Activated CD4-positive, alpha-beta T cell treated with anti-CD3 and anti-CD28 coated beads, Interleukin-2, Interleukin-6, amounts not matched to agents 100 ng/mL and 50 ng/mL, durations not matched to agents 16 hours and 8 hours (primary cell): ENCODE results near the gene CRYBG1.
"Not testable (repeated sequence)": the region's sequence is repeated elsewhere in the genome, so short reads cannot be mapped to it uniquely, and the experiment has no call there.

Experiments used
- DNase-seq: peaks from one replicate; pipeline ENCODE4 v3.0.0-alpha.2; 2020

CRYBG1 gene

GRCh38 chr6:106528521-106528920, 168.0 kb downstream of the CRYBG1 start:
- DNase-seq, result no peak

GRCh38 chr6:106529438-106529837, 168.9 kb downstream of the CRYBG1 start:
- DNase-seq, result no peak

GRCh38 chr6:106530026-106530425, 169.5 kb downstream of the CRYBG1 start:
- DNase-seq, result no peak

GRCh38 chr6:106530502-106530901, 170.0 kb downstream of the CRYBG1 start:
- DNase-seq, result no peak

GRCh38 chr6:106533054-106533453, 172.5 kb downstream of the CRYBG1 start:
- DNase-seq, result no peak

- DNase-seq, result no peak
These were observed 173.5 kb downstream of the CRYBG1 start for GRCh38 chr6:106534004-106534403.

GRCh38 chr6:106534564-106534982, 174.1 kb downstream of the CRYBG1 start:
- peak; percentile 80 for DNase-seq

GRCh38 chr6:106535012-106535411, 174.5 kb downstream of the CRYBG1 start:
- no peak for DNase-seq

- no peak for DNase-seq
These were observed 175.8 kb downstream of the CRYBG1 start for GRCh38 chr6:106536357-106536756.

- peak; percentile 72 for DNase-seq
These were observed 176.3 kb downstream of the CRYBG1 start for GRCh38 chr6:106536851-106537250.

GRCh38 chr6:106537662-106538061, 177.1 kb downstream of the CRYBG1 start:
- DNase-seq, result no peak

- no peak for DNase-seq
These were observed 177.6 kb downstream of the CRYBG1 start for GRCh38 chr6:106538145-106538544.

GRCh38 chr6:106539936-106540335, 179.4 kb downstream of the CRYBG1 start:
- no peak for DNase-seq

- no peak for DNase-seq
These were observed 179.9 kb downstream of the CRYBG1 start for GRCh38 chr6:106540432-106540831.

- no peak for DNase-seq
These were observed 180.4 kb downstream of the CRYBG1 start for GRCh38 chr6:106540907-106541306.

- DNase-seq, result peak; percentile 43
These were observed 185.8 kb downstream of the CRYBG1 start for GRCh38 chr6:106546261-106546690.

GRCh38 chr6:106546691-106547414, 186.3 kb downstream of the CRYBG1 start:
- no peak for DNase-seq

- peak; percentile 42 for DNase-seq
These were observed 187.3 kb downstream of the CRYBG1 start for GRCh38 chr6:106547601-106548453.

GRCh38 chr6:106548926-106549455, 188.5 kb downstream of the CRYBG1 start:
- not testable (repeated sequence) for DNase-seq

GRCh38 chr6:106549521-106549920, 189.0 kb downstream of the CRYBG1 start:
- DNase-seq, result no peak

- no peak for DNase-seq
These were observed 190.6 kb downstream of the CRYBG1 start for GRCh38 chr6:106551155-106551554.

GRCh38 chr6:106553440-106553839, 192.9 kb downstream of the CRYBG1 start:
- DNase-seq, result peak; percentile 68

- DNase-seq, result no peak
These were observed 195.2 kb downstream of the CRYBG1 start for GRCh38 chr6:106555767-106556166.
